Measurements from ENCODE around the gene ELK3.
A peak's percentile ranks its signal among the peaks of the same experiment; 100 is the strongest.

Gene ELK3

GRCh38 chr12:96213869-96214268 is 19.7 kb downstream of the ELK3 start:
- DNase-seq: no peak

- DNase-seq: no peak
These were observed 21.7 kb downstream of the ELK3 start for GRCh38 chr12:96215919-96216273.

GRCh38 chr12:96218989-96219678 is 25.0 kb downstream of the ELK3 start:
- no peak for DNase-seq

GRCh38 chr12:96219700-96220206 is 25.6 kb downstream of the ELK3 start:
- no peak for DNase-seq

- DNase-seq: no peak
These were observed 26.7 kb downstream of the ELK3 start for GRCh38 chr12:96220902-96221301.

- DNase-seq: no peak
These were observed 27.2 kb downstream of the ELK3 start for GRCh38 chr12:96221391-96221790.

- peak; percentile 43 for DNase-seq
These were observed 29.4 kb downstream of the ELK3 start for GRCh38 chr12:96223411-96224218.

- no peak for DNase-seq
These were observed 30.0 kb downstream of the ELK3 start for GRCh38 chr12:96224219-96224615.

GRCh38 chr12:96225044-96225855 is 31.1 kb downstream of the ELK3 start:
- DNase-seq: no peak

- no peak for DNase-seq
These were observed 31.8 kb downstream of the ELK3 start for GRCh38 chr12:96225994-96226399.

GRCh38 chr12:96226401-96226800 is 32.2 kb downstream of the ELK3 start:
- DNase-seq: no peak

GRCh38 chr12:96226801-96227348 is 32.7 kb downstream of the ELK3 start:
- DNase-seq: no peak

- DNase-seq: no peak
These were observed 33.4 kb downstream of the ELK3 start for GRCh38 chr12:96227365-96228106.

- DNase-seq: no peak
These were observed 34.5 kb downstream of the ELK3 start for GRCh38 chr12:96228566-96229248.

- DNase-seq: no peak
These were observed 36.5 kb downstream of the ELK3 start for GRCh38 chr12:96230646-96231045.

GRCh38 chr12:96233168-96233567 is 39.0 kb downstream of the ELK3 start:
- DNase-seq: no peak

- no peak for DNase-seq
These were observed 39.8 kb downstream of the ELK3 start for GRCh38 chr12:96233939-96234461.

GRCh38 chr12:96234591-96235483 is 40.7 kb downstream of the ELK3 start:
- no peak for DNase-seq

GRCh38 chr12:96235484-96235826 is 41.3 kb downstream of the ELK3 start:
- DNase-seq: no peak

- DNase-seq: no peak
These were observed 42.1 kb downstream of the ELK3 start for GRCh38 chr12:96236221-96236822.
